Measurements from ENCODE around the gene CCT2.

Gene CCT2

GRCh38 chr12:69585189-69586062 is at the start of gene CCT2:
CCT2 (plus strand) TSS chr12:69585459; CDS start chr12:69585522, 63 bp downstream.
- peak; percentile 95 to 98 for DNase-seq (ENCODE audit: low read depth in 2 of 2)

GRCh38 chr12:69540987-69541386 is 44.3 kb upstream of the CCT2 start:
- DNase-seq (ENCODE audit: low read depth in 2 of 2) = no peak

GRCh38 chr12:69544087-69544486 is 41.2 kb upstream of the CCT2 start:
- DNase-seq (ENCODE audit: low read depth in 2 of 2) = no peak

GRCh38 chr12:69545081-69545480 is 40.2 kb upstream of the CCT2 start:
- DNase-seq (ENCODE audit: low read depth in 2 of 2) = no peak

GRCh38 chr12:69546693-69547438 is 38.4 kb upstream of the CCT2 start:
- DNase-seq (ENCODE audit: low read depth in 2 of 2) = no peak

GRCh38 chr12:69548687-69549086 is 36.6 kb upstream of the CCT2 start:
- DNase-seq (ENCODE audit: low read depth in 2 of 2) = no peak

GRCh38 chr12:69550569-69551350 is 34.5 kb upstream of the CCT2 start:
- no peak for DNase-seq (ENCODE audit: low read depth in 2 of 2)

GRCh38 chr12:69553628-69554248 is 31.5 kb upstream of the CCT2 start:
- DNase-seq (ENCODE audit: low read depth in 2 of 2) = no peak

GRCh38 chr12:69555461-69555860 is 29.8 kb upstream of the CCT2 start:
- no peak for DNase-seq (ENCODE audit: low read depth in 2 of 2)

- DNase-seq (ENCODE audit: low read depth in 2 of 2) = no peak
These were observed 28.9 kb upstream of the CCT2 start for GRCh38 chr12:69556383-69556782.

GRCh38 chr12:69563166-69563762 is 22.0 kb upstream of the CCT2 start:
- no peak for DNase-seq (ENCODE audit: low read depth in 2 of 2)

- DNase-seq (ENCODE audit: low read depth in 2 of 2) = no peak
These were observed 18.7 kb upstream of the CCT2 start for GRCh38 chr12:69566603-69567002.

GRCh38 chr12:69569236-69569635 is 16.0 kb upstream of the CCT2 start:
- DNase-seq (ENCODE audit: low read depth in 2 of 2) = no peak

GRCh38 chr12:69570000-69570516 is 15.2 kb upstream of the CCT2 start:
- DNase-seq (ENCODE audit: low read depth in 2 of 2) = no peak

GRCh38 chr12:69570545-69571399 is 14.5 kb upstream of the CCT2 start:
- peak; percentile 18 to 39 for DNase-seq (ENCODE audit: low read depth in 2 of 2)

GRCh38 chr12:69575346-69575745 is 9.9 kb upstream of the CCT2 start:
- no peak for DNase-seq (ENCODE audit: low read depth in 2 of 2)

GRCh38 chr12:69578283-69578682 is 7.0 kb upstream of the CCT2 start:
- no peak for DNase-seq (ENCODE audit: low read depth in 2 of 2)

GRCh38 chr12:69579029-69579428 is 6.2 kb upstream of the CCT2 start:
- DNase-seq (ENCODE audit: low read depth in 2 of 2) = no peak

GRCh38 chr12:69580074-69580473 is 5.2 kb upstream of the CCT2 start:
- DNase-seq (ENCODE audit: low read depth in 2 of 2) = no peak

GRCh38 chr12:69583203-69583602 is 2.1 kb upstream of the CCT2 start:
- DNase-seq (ENCODE audit: low read depth in 2 of 2) = no peak
